Activated naive CD4-positive, alpha-beta T cell treated with anti-CD3 and anti-CD28 coated beads, Interleukin-2, amount 50 U/mL, for 72 hours (primary cell): ENCODE data around the gene CCNJL. TPM values are rescaled to one million over a fixed set of nuclear protein-coding genes. Genes with fewer than 3 reads are reported as not detected.

Experiments used
- ATAC-seq, 2 donors: fragments of 150-1000 bp; cut with Tn5 transposase; 2 replicates each; pipeline ENCODE4 v1.10.0; 2021; ENCODE audit warnings: mild to moderate bottlenecking in 2 of 2, moderate library complexity in 2 of 2
- DNase-seq, 2 donors: peaks; one replicate each; pipeline ENCODE4 v3.0.0; 2021 to 2022; ENCODE audit warnings: low spot score in 2 of 2
- H3K27ac Mint-ChIP-seq, 2 donors: one replicate each; pipeline ENCODE4 v1.8.0; 2022; ENCODE audit warnings: mild to moderate bottlenecking in 2 of 2, mixed read lengths in 2 of 2
- H3K36me3 Mint-ChIP-seq, 2 donors: one replicate each; pipeline ENCODE4 v1.8.0; 2022; ENCODE audit warnings: mixed read lengths in 2 of 2
- H3K9me3 Mint-ChIP-seq, 2 donors: one replicate each; pipeline ENCODE4 v1.8.0; 2022; ENCODE audit warnings: mixed read lengths in 2 of 2
- total RNA-seq, 2 donors: library from RNA; stranded (reverse); gene quantifications; one replicate each; pipeline ENCODE4 v1.2.3, GENCODE V29; 2022

Gene CCNJL, protein sequence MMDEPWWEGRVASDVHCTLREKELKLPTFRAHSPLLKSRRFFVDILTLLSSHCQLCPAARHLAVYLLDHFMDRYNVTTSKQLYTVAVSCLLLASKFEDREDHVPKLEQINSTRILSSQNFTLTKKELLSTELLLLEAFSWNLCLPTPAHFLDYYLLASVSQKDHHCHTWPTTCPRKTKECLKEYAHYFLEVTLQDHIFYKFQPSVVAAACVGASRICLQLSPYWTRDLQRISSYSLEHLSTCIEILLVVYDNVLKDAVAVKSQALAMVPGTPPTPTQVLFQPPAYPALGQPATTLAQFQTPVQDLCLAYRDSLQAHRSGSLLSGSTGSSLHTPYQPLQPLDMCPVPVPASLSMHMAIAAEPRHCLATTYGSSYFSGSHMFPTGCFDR
- total RNA-seq = under 1 TPM; 0.07 to 0.12 TPM

DNA sequence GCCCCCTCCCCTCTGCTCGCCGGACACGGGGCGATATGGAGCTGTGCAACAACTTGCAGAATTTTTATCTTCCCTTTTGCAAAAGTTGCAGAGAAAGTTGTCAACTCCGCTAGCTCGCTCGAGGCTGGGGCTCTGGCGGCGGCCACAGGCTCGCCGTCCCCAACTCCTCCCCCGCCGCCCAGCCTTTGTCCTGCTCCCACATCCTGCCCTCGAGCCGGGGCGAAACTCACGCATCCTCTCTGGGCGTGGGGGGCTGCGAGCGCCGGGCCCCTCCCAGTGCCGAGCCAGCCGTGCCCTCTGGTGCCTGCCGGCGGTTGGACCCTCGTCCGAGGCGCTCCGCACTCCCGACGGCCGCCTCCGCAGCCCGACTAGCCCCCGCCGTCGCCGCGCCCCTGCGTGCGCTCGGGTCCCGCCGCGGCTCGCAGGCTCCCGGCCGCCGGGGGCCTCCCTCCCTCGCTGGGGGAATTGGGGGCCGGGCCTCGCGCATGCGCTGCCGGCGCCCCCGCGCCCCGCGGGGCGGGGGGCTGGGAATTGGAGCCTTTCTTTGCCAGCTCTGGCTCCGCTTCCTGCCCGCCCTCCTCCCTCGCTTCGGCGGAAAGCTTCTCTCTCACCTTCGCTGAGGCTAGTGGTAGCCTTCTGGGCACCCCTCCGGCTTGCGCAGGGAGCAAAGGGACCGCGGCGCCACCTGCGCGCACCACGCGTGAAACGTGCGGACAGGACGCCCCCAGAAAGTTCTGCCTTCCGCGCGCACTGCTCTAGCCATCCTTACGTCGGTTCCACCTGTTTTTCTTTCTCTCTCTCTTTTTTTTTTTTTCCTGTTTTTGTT is at the start of gene CCNJL:
CCNJL (minus strand) TSS at position 431 of the 826 bp plus-strand sequence. CDS start 641 bp downstream, outside the sequence.
- Mint-ChIP-seq H3K27ac (no peak within 1 kb of the TSS), H3K9me3 (no peaks in the 10 kb centered on the region), H3K36me3 (peaks cover 5 to 7% of the 10 kb centered on the region in 2 donors)
- ATAC-seq (peak; percentile 37 to 60), DNase-seq (no peak)

DNA sequence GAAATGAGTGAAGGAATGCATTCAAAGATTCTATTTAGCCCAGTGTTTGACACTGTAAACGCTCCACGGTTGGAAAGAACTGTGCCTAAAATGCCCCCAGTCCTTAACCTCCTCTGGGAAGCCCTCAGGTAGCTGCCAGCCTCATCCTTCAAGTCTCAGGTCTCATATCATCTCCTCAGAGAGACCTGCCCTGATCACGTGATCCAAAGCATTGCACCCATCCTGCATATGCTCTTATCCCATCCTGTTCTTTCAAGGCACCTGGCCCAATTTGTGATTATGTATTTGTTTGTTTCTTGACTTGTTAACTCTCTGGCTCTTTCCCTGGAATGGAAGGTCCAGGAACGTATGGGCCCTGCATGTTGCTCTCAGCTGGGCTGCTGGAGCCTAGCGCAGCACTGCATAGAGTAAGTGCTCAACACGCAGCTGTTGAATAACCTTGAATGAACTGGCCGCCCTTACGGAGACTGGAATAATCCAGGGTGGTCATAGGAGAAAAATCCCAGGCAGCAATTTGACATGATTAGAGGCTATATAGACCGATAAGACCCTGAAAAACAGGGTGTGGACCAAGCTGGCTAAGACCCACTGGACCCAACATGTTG is 49.4 kb upstream of the CCNJL start:
- Mint-ChIP-seq H3K36me3 (no peaks in the 10 kb centered on the region), H3K9me3 (no peaks in the 10 kb centered on the region), H3K27ac (no peak overlapping the region)
- DNase-seq (no peak), ATAC-seq (no peak)

DNA sequence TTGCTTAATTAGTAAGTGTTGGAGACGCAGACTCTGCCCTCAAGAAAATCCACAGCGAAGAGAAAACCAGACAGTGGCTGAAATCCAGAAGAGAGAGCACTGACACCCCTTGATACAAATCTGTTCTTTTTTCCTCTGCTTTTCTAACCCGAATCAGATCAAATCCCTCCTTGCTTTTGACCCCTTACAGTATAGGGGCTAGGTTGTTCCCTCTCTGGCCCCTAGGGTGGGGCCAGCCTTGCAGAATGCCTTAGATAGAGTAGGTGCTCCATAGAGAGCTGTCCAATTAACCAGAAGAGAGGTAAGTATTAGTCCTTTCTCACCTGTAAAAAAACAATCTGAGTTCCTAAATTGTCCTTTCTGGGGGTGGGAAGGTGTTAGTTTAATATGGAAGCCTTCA is 47.9 kb upstream of the CCNJL start:
- DNase-seq = no peak
- Mint-ChIP-seq H3K9me3 (no peaks in the 10 kb centered on the region), H3K36me3 (no peaks in the 10 kb centered on the region), H3K27ac (no peak overlapping the region)
- no peak for ATAC-seq

DNA sequence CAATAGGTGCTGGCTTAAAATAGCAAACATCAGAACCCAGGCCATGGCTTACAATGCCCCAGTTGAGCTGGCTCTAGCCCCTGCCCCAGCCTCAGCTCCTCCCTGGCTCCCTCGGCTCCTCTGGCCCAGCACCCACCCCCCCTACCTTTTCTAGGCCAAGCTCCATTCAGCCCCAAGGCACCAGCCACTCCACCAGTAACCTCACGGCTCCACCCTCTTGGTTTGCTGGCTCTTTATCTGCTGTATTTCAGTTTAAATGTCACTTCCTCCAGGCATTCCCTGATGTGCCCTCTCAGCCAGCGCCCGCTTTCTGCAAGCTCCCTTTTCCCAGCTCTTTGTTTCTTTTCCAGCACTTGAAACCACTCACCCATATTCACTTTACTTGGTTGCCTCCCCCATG is 47.5 kb upstream of the CCNJL start:
- Mint-ChIP-seq H3K27ac (no peak overlapping the region), H3K36me3 (no peaks in the 10 kb centered on the region), H3K9me3 (no peaks in the 10 kb centered on the region)
- no peak for DNase-seq
- no peak for ATAC-seq

DNA sequence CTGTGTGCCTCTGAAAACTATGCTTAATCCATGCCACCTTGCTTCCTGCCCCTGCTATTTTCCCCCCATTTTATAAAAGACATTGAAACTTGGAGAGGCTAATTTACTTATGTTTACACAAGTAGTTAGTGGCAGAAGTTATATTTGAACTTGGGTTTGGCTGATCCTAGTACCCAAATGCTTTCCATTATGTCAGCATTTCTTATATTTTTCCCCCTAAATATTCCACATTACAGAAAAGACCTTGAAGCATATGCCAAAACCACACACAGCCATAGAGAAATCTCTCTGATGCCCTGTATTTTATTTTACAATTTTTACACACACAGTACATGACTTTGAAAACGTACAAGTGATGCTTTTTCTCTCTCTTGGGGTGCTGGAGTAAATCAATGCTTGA is 46.9 kb upstream of the CCNJL start:
- ATAC-seq (no peak), DNase-seq (no peak)
- Mint-ChIP-seq H3K36me3 (no peaks in the 10 kb centered on the region), H3K9me3 (no peaks in the 10 kb centered on the region), H3K27ac (no peak overlapping the region)

DNA sequence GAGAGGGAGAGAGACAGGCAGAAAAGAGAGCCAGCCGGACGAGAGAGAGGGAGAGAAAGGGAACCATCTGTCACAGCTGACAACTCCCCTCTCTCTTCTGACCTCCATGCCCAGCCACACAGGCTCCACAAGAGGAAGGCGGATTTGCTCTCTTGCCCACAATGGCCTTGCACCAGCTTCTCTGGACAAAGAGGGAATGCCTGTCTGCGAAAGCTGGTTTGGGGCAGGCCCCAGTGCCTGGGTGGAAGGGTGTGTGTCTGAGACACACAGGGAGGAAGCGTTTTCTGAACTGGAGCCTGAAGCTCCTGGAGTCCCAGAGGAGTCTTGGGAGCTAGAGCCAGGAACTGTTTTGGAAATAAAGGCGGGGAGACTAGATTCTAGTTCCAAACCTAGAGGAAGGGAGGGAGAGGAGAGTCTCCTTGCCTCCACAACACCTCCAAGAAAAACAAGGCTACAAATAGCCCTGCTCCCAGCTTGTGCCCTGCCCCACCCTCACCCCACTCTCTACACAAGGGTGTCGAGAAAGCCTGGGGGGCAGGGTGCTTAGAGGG is 45.6 kb upstream of the CCNJL start:
- no peaks in the 10 kb centered on the region for H3K36me3 Mint-ChIP-seq
- DNase-seq = no peak
- no peak overlapping the region for H3K27ac Mint-ChIP-seq
- no peak for ATAC-seq
- H3K9me3 Mint-ChIP-seq = no peaks in the 10 kb centered on the region

DNA sequence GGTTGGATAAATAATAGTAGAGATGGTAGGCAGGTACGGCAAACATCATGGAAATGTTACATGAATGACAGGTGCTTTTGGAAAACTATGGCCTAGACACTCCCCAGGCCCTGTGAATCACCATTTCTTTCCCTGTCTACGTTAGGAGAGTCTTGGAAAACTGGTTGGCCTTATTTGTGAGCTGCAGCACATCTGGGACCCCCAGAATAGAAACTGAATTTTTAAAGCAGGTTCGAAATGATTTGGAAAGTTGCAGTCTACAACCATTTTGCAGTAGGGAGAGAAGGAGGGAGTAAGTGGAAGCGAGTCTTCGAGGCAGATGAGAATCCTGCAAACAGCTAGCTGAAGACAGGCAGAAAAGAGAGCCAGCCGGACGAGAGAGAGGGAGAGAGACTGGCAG is 45.0 kb upstream of the CCNJL start:
- Mint-ChIP-seq H3K27ac (no peak overlapping the region), H3K36me3 (no peaks in the 10 kb centered on the region), H3K9me3 (no peaks in the 10 kb centered on the region)
- no peak for DNase-seq
- no peak for ATAC-seq

DNA sequence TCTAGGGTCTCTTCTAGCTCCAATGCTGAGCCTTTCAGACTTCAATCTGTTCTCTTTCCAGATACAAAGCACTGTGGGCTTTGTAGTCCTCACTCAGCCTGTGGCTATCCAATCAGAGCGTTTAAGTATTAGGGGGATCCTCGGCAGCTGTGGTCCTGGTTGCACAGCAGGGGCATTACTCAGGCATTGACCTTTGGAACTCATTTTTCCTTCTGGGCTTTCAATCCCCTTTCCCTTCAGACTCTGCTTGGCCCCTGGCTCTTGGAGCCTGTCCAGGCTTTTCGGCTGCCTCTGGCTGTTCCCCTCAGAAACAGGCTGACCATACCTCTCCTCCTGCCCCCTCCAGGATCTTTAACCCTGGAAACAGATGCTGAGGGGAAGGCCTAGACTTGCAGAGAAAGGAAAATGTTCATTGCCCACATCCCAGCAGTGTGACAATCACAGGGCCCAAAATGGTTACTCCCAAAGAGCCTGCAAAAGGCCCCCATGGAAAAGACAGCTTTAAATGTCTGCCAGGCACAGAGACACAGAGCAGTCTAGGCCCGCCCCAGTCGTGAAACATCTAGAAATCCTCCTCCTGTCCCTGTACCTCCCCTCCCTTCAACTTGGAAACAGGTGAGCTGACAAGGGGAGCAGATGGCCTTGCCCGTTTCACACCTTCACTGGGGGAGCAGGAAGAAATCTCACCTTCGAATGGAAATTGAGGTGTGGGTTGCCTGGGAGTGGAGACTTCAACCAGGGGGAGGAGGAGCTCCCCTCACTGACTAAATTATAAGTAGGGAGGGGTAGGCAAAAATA is 44.4 kb upstream of the CCNJL start:
- DNase-seq (no peak), ATAC-seq (no peak)
- Mint-ChIP-seq H3K27ac (no peak overlapping the region), H3K36me3 (no peaks in the 10 kb centered on the region), H3K9me3 (no peaks in the 10 kb centered on the region)

DNA sequence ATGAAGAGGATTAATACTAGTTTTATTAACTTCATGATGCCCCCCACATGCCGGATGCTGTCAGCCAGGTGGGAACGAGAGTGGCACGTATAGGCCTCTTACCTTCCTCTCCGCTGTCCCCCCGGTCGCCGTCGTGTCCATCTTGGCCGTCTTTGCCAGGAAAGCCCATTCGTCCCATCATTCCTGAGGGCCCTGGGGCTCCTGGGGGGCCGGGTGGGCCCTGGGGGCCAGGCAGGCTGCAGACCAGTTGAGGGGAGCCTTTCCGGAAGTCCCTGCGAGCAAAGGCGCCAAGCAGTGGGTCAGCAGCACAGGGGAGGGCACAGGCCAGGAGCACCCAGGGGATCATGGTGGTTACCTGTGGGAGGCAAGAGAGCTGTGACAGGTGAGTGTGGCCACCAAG is 42.3 kb upstream of the CCNJL start:
- DNase-seq = no peak
- Mint-ChIP-seq H3K36me3 (no peaks in the 10 kb centered on the region), H3K9me3 (no peaks in the 10 kb centered on the region), H3K27ac (no peak overlapping the region)
- no peak for ATAC-seq

DNA sequence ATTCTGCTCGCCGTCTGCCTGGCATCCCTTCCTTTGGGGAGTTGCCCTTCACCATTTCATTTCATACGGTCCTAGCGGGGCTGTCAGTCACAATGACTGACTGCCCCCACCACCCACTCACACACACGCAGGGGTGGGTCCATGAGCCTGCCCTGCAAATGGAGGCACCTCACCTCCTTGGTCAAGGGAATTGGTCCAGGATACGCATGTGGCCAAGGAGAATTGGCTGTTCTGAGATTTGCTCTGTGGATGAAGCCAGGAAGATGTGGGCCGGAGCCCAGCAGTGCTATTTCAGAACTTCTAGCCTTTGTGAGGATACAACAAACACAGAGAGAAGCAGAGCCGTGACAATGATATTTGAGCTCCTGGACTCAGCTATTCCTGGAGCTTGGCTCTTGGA is 41.0 kb upstream of the CCNJL start:
- no peak for ATAC-seq
- no peak for DNase-seq
- Mint-ChIP-seq H3K36me3 (no peaks in the 10 kb centered on the region), H3K9me3 (no peaks in the 10 kb centered on the region), H3K27ac (no peak overlapping the region)

DNA sequence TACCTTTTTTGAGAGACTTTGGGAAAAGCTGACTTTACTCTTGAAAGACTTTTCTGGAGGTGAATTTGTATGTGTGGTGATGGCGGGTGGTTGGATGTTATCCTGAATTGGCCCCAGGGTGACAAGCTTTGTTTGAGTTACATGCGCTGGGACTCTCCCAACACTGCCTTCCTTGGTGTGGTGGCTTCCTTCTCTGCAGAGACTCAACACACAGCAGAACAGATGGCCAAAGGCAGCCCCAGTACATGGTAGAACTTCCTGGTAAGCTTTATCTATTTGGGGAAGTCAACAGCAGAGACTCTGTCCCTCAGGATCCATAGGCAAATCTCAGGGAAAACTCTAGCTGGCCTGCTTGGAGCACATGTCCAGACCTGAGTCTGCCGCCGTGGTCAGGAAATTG is 39.9 kb upstream of the CCNJL start:
- DNase-seq (no peak), ATAC-seq (no peak)
- Mint-ChIP-seq H3K36me3 (no peaks in the 10 kb centered on the region), H3K9me3 (no peaks in the 10 kb centered on the region), H3K27ac (no peak overlapping the region)

DNA sequence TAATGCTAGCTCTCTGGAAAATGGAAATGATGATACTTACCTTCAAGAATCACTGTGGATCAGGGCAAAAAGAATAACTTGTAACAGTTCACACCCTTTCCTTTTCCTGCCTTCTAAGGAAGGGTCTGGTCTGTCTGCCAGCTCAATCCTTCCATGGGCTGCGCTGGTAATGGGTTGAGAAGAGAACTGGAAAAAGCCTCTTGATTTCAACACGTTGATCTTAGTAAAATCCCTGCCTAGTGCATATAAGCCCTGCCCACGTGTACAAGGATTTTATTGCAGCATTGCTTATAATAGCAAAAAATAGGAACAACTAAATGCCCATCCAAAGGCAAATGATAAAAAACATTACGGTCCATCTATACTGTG is 37.6 kb upstream of the CCNJL start:
- H3K9me3 Mint-ChIP-seq = no peaks in the 10 kb centered on the region
- DNase-seq (no peak), ATAC-seq (no peak)
- H3K36me3 Mint-ChIP-seq = no peaks in the 10 kb centered on the region
- no peak overlapping the region for H3K27ac Mint-ChIP-seq

DNA sequence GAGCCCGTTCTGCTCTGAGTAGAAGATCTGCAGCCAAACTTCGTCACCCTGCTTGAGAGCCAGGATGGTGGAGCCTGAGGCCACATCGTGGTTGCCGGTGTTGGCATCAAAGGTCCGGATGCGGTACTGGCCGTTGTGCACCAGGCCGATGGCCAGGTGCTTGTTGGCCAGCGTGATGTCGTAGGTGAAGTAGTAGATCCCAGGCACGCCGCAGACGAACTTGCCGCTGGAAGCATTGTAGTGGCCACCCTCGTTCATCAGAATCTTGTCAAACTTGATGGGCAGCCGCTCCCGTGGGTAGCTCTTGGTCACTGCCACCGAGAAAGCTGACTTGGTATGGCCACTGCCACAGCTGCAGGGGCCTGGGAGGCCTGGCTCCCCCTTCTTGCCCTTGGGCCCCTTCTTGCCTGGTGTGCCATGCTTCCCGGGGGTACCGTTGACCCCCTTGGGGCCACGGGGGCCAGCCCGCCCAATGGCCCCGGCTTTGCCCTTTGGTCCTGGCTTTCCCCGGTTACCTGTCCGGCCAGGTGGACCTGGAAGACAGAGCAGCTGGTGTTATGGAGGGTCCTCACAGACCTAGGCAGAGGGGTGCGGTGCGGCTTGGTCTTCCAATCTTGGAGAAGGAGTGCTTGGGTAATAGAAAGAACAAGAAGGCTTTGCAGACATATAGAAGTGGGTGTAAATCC is 37.0 kb upstream of the CCNJL start:
- ATAC-seq (no peak), DNase-seq (no peak)
- Mint-ChIP-seq H3K27ac (no peak overlapping the region), H3K9me3 (no peaks in the 10 kb centered on the region), H3K36me3 (no peaks in the 10 kb centered on the region)

DNA sequence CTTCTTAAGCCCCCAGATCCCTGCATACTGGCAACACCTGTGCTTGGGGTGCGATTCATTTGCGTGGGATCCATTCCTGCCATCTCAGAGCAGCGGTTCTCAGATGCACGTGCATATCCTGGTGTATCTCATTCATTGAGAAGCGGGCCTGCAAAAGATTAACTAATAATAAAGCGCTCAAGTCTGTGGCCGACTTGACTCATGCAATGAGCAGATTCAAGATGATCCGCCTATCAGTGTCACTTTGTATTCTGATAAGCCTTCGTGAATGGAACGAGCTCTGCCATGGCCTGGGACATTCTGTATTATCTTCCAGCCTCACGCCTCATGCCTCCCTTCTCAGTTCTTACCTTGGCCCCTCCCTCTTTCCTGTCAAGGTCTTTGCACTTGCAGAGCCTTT is 35.7 kb upstream of the CCNJL start:
- Mint-ChIP-seq H3K36me3 (no peaks in the 10 kb centered on the region), H3K9me3 (no peaks in the 10 kb centered on the region), H3K27ac (no peak overlapping the region)
- no peak for ATAC-seq
- DNase-seq = no peak

DNA sequence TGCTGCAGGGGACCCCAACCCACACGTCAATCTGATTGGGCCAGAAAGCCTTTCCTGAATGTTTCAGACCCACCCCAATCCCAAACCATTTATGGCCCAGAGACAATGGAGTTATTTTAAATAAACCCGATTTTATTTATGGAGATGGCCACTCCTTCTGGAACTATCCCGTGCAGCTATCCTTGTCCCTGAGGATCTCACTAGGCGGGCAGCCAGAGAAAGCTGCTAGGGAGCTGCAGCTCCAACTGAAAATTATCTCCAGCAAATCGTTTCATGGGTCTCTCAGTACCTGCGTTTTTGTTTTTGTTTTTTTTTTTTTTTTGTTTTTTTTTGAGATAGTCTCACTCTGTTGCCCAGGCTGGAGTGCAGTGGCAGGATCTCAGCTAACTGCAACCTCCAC is 35.1 kb upstream of the CCNJL start:
- no peak for DNase-seq
- ATAC-seq = no peak
- H3K9me3 Mint-ChIP-seq = no peaks in the 10 kb centered on the region
- no peaks in the 10 kb centered on the region for H3K36me3 Mint-ChIP-seq
- H3K27ac Mint-ChIP-seq = no peak overlapping the region

DNA sequence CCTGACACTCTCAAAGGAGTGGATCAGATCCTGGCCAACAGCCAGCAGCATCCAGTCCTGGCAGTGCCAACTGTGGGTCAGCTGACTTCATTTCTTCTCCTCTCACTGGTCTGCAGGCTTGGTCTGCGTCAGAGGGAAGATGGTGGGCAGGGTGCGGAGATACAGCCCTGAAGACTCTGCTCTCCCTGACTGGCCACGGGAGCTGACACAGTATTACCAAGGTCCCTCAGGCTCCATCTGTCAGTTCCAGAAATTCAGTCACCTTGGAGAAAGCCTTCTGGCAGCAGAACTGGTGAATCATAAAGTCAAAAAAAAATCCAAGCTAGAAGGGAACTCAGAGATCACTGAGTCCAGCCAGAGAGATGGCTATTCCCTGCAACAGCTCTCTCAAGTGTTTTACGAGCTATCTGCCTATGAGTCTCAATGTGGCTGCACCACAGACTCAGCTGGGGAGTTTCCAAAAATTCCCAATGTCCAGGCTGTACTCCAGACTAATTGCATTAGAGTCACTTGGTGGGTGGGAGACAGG is 30.1 kb upstream of the CCNJL start:
- DNase-seq (no peak), ATAC-seq (no peak)
- H3K9me3 Mint-ChIP-seq = no peaks in the 10 kb centered on the region
- no peaks in the 10 kb centered on the region for H3K36me3 Mint-ChIP-seq
- H3K27ac Mint-ChIP-seq = no peak overlapping the region
